Spleen (tissue), 7 donors: Measurements from ENCODE around the gene GABARAPL2.

Source experiments
- POLR2A ChIP-seq, 3 donors: fragments of 450-650 bp; IDR thresholded peaks; one replicate each; pipeline ENCODE4 v1.5.1; 2017; ENCODE audit warnings: antibody characterized with exemption in 3 of 3, mild to moderate bottlenecking in 1 of 3
- POLR2AphosphoS5 ChIP-seq, 3 donors: sonication (generic); formaldehyde crosslinking; IDR thresholded peaks; one replicate each; pipeline ENCODE4 v1.5.1; 2017; ENCODE audit warnings: antibody characterized with exemption in 3 of 3
- TF ChIP-seq, protein P1 (sequence below), 11 experiments: fragments of 200-600 bp in 7 of 11; fragments of 450-650 bp in 4 of 11; sonication (generic) in 4 of 11; IDR thresholded peaks in 8 of 11; conservative IDR thresholded peaks in 3 of 11; 1 replicate in 7 of 11; 2 replicates in 4 of 11; pipeline versions ENCODE4 v1.4.0 to v1.8.0; 2016 to 2021; ENCODE audit warnings: antibody characterized with exemption in 11 of 11, inconsistent platforms in 4 of 11, mild to moderate bottlenecking in 1 of 11
- donor health status: DM: no; HTN: no; CAD: no; lungs with moderate emphysema.
- donor health status: DM: no; HTN: no; CAD: no.
- donor health status: DM: no; HTN: no; CAD: no.

DNA sequence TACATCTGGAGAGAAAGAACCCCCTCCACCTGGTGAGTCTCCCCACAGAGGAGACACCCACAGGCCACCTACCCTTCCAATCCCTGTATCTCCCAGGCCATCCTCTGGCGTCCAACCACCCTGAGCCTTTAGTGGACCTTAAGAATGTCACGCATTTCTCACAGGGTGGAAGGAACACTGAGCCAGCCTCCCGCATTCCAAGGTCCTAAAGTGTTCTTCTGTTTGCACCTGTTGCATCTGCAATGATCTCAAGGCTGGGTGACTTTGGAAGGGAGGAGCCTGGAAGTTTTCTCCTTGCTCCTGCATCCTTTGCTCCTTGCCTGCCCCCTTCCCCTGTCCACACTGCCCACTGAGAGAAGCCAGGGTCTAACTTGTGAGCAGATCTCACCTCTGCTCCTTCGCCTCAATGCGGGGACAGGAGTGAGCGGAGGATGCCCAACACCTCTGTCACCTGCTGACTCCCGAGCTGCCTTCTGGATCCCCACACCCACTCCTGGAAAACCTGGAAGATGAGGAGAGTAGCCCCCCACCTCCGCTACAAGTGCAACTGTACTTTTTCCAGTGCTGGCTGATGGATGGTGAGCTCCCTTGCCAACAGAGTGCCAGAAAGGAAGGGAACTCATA lies 33.9 kb upstream of the GABARAPL2 start:
- TF ChIP-seq, protein P1, sequence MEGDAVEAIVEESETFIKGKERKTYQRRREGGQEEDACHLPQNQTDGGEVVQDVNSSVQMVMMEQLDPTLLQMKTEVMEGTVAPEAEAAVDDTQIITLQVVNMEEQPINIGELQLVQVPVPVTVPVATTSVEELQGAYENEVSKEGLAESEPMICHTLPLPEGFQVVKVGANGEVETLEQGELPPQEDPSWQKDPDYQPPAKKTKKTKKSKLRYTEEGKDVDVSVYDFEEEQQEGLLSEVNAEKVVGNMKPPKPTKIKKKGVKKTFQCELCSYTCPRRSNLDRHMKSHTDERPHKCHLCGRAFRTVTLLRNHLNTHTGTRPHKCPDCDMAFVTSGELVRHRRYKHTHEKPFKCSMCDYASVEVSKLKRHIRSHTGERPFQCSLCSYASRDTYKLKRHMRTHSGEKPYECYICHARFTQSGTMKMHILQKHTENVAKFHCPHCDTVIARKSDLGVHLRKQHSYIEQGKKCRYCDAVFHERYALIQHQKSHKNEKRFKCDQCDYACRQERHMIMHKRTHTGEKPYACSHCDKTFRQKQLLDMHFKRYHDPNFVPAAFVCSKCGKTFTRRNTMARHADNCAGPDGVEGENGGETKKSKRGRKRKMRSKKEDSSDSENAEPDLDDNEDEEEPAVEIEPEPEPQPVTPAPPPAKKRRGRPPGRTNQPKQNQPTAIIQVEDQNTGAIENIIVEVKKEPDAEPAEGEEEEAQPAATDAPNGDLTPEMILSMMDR (IDR thresholded peaks at IDR 0.05 in 8 of 11, conservative IDR thresholded peaks at IDR 0.05 in 3 of 11): no peak
- TF ChIP-seq POLR2AphosphoS5 (IDR thresholded peaks at IDR 0.05) (no peak), POLR2A (IDR thresholded peaks at IDR 0.05) (no peak)
